GM21576 (cell line): ENCODE data around the gene OR51L1.
"Not testable (repeated sequence)": the region's sequence is repeated elsewhere in the genome, so short reads cannot be mapped to it uniquely, and the experiment has no call there.

Source experiments
- ATAC-seq: cut with Tn5 transposase; IDR thresholded peaks from one replicate; pipeline ENCODE4 v1.9.1; 2021; ENCODE audit warnings: mild to moderate bottlenecking, moderate library complexity; ENCODE audit not compliant: unreplicated experiment

Gene OR51L1, protein sequence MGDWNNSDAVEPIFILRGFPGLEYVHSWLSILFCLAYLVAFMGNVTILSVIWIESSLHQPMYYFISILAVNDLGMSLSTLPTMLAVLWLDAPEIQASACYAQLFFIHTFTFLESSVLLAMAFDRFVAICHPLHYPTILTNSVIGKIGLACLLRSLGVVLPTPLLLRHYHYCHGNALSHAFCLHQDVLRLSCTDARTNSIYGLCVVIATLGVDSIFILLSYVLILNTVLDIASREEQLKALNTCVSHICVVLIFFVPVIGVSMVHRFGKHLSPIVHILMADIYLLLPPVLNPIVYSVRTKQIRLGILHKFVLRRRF

DNA sequence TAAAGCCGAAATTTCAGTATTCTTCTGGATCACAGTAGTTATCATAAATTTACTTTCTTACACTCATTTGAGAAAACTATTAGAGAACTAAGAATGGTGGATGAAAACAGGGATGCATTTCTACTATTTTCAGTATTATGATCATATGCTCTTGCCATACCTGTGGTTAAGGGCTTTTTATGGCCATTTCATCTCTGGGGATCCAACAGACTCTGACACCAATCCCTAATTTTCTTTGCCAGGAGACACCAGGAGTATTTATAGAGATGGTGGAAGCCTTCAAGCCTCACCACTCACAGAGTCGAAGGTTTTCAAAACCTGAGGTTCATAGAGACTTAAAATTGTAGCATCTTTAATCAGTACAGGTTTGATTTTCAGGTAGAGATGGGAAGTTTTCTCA, at the start of gene OR51L1:
Gene OR51L1 (plus strand): TSS at position 301 of the 400 bp plus-strand sequence. CDS start 4,132 bp downstream, outside the sequence.
- no peak for ATAC-seq

DNA sequence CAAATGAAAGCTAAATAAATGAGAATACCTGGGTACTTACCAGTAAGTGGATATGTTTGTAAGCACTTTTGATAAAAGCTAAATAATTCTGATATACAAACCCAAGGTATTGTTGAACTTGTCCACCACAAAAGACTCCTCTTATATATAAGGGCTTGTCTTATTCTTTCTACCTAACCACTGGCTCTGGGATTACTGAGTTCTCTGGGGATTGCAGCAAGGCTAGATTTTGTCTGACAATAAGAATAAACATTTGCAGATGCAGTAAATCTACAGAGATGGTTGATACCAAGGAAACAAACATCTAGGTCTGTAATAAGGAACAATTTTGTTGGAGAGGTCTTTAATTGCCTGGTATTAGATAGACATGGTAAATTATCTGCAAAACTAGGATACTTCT, 47.1 kb upstream of the OR51L1 start, which contains the start of gene OR51A4:
Gene OR51A4 (minus strand): TSS at position 101 of the 400 bp plus-strand sequence. CDS start 505 bp downstream, outside the sequence.
- no peak for ATAC-seq

DNA sequence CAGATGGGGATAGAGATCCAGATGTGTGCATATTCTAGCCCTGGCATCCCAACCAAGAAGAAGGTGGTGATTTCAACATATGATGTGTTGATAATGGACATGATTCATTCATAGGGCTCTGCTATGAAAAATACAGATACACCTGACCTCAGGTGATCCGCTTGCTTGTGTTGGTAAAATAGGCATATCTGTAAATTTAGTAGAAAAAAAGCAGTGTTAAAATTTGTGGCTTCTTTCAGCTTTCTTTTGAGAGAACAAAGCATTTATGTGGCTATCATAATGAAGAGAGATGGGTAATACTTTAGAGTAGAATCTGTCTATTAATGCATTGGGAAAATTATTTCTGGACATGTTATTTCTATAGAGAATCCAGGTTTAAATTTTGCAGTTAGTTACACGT, 39.0 kb upstream of the OR51L1 start, which contains the start of gene OR51A2:
Gene OR51A2 (minus strand): TSS at position 101 of the 400 bp plus-strand sequence. CDS start 0 bp downstream, at position 101.
- ATAC-seq, result not testable (repeated sequence)

DNA sequence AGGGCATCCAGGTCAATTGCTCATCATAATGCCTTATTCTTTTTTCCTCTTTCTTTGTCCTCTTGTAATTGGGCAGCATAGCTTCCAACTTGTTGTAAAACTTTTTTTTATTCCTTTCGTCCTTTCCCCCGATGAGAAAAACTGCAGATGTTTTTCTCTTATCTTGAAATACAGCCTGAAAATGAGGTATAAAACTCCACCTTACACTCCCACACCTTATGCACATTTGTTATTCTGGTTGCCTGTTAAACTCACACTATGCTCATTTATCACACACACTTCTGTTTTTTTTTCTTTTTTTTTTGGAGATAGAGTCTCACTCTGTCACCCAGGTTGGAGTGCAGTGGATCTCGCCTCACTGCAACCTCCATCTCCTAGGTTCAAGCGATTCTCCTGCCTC, 37.3 kb upstream of the OR51L1 start:
- ATAC-seq, result no peak

DNA sequence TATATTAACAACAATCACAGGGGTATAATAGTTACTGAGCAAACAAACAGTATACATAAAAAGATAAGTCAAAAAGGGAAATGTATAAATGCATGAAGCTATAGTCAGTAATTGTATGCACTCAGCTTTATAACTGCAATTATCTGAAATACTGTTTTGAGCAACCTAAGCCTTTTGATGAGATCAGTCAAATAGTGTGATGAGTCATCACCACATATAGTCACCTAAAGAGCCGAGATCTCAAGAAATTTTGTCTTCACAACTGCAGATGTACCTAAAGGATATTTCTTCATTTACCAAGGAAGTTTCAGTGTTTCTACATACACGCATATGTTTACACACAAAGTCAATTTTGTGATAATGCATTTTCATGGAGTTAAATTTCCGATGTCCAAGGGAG, 33.8 kb upstream of the OR51L1 start:
- no peak for ATAC-seq

DNA sequence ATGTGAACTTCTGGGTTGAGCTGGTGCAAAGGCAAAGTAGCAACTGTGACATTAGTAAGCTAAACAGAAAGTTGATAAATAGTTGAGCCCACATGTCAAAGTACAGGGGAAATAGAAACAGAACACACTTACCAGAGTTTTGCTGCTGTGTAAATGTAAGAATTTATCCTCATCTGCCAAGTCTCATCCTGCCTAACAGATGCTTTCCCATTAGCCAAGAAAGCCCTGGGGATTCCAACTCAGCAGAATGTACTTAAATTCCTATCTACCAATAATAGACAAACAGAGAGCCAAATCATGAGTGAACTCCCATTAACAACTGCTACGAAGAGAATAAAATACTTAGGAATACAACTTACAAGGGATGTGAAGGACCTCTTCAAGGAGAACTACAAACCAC, 31.8 kb upstream of the OR51L1 start:
- no peak for ATAC-seq

DNA sequence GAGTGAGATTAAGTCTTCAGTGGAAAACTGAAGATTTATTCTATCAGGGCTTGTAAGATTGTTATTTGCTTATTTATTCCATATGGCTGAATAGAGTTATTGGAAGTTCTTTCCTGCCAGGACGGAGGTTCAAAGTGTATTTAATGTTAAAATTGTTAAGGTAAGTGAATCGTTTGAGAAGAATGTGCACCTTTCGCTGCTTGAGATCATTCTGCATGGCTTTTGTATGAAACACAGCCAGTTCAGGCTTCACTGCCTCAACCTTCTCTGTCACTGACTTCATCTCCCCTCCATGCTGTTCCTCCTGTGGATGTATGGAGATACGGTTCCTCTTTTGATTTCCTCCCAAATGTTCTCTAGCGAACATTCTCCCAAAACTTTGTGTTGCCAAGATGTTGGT, 19.2 kb upstream of the OR51L1 start:
- no peak for ATAC-seq

DNA sequence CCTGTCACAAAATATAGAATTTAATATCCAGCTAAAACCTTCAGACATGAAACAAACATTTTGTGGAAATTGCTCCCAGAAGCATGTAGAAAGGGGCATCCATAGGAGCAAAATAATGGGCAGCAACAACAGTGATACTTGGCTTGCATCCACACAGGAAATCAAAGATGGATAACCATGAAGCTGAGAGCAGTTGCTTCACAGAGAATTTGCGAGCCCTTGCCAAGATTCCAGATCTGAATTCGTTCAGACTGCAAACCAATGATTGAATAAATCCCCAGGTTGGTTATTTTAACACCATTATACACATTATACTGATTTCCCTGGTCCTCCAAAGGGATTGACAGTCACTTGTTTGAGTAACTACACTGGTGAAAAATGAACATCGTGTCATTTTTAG, 15.6 kb upstream of the OR51L1 start:
- no peak for ATAC-seq

DNA sequence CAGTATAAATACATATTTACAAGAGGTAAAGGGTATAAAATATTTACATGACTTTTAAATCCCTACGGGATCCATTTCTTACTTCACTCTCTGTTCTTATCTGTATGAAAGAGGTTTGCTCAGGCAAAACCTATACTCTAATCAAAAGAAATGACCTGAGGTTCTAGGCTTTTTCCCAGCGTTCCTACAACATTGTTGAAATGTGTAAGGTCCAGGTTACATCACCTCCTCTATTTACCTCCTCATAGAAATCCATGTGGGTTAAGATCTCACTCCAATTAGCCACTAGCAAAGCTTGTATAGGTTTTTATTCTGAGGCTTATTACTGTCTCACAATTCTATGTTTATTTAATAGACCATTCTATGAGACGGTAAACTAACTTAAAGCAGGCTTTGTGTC, 12.0 kb upstream of the OR51L1 start:
- no peak for ATAC-seq

DNA sequence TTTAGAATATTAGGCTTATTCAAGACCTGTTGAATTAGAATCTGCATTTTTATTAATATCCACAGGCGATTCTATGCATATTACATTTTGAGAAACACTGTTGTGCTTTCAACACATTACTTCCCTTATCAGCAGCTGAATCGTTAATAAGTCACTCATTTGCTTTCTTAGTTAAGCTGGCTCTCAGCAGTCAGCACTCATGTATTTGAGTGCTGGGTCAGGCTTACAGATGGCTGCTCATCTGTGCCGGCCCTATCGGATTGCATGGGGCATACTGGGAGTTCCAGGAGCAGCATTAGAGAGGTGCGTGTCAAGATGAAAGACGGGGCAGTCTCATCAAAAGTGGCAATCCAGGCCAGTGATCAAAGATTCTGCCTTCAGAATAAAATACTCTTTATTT, 10.8 kb upstream of the OR51L1 start:
- ATAC-seq, result no peak

DNA sequence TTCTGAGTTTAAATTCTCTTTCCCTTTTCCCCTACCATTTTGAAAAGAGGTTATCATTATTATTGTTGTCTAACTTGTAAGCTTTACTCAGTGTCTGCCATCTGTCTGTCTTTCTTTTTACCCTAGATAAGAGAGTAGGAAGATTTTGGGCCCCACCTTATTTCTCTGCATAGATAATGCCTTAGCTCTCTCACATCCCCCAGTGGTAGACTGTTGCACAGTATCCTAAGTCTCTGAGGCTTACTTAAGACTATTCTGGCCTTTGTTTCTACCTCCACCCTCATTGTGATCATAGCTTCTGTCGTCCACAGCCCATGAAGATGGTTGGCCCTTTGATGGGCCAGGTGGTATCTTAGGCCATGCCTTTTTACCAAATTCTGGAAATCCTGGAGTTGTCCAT, 3.6 kb upstream of the OR51L1 start:
- no peak for ATAC-seq

DNA sequence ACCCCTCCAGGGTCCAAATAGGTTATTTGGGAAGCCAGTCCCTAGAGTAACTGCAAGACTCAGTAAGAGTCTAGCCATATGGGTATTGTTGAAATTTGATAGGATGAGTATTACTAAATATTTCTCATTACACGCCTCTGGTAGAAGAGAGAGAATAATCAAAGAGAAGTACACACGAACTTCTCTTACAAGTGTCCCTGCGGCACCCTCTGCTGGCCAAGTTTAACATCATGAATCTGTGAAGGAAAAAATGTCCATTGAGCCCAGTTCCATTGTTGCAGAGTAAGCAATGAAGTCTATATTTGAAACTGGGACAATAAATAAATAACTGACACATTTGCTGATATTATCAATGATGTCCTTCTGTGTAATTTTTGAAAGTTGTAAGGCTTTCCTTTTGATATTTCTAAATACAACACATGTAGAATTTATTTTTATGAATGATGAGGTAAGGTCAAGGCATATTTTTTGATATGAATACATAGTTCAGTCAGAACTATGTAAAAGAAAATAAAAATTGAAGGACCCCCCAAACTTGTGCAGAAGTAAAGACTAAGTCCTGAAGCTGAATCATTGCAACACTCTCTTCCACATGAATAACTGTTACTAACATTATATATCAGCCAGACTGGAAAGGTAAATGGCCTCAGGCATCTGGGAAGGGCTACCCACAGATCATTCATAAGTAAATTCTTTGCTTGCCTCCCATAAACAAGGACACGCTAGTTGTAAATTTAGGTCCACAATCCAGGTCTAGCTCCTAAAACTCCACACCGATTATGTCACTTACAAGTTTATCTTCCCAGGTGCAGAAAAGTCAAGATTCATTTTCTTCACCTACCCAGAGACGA, 10.0 kb downstream of the OR51L1 start:
- no peak for ATAC-seq

DNA sequence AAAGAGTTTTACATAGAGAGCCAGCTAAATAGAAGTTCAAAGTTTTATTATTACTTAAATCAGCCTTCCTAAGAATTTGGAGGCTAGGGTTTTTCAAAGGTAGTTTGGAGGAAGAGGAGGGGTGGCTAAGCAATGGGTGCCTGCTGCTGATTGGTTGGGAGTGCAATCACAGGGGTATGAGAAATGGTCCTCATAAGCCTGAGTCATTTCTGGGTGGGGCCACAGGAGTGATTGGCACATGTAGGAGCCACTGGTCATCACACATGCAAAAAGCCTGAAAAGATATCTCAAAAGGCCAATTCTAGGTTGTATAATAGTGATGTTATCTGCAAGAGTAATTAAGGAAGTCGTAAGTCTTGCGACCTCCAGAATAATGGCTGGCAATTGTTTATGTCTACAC, 12.9 kb downstream of the OR51L1 start:
- no peak for ATAC-seq

DNA sequence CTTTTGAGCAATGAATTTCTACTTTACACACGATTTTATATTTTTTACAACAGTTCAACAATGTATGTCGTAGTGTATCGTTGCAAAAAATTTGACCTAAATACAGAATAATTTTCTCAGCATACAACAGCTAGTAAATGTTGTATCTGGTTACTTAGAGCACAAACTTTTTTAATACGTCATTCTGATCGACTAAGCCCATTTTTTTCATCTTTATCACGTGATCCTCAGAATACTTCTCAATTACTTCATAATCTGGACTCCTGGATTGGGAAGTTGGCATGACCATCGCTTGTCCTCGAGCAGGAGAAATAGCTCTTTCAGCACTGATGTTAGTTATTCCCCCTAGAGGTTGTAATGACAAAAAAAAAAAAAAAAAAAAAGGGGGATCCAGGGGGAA, 16.6 kb downstream of the OR51L1 start:
- ATAC-seq, result no peak

DNA sequence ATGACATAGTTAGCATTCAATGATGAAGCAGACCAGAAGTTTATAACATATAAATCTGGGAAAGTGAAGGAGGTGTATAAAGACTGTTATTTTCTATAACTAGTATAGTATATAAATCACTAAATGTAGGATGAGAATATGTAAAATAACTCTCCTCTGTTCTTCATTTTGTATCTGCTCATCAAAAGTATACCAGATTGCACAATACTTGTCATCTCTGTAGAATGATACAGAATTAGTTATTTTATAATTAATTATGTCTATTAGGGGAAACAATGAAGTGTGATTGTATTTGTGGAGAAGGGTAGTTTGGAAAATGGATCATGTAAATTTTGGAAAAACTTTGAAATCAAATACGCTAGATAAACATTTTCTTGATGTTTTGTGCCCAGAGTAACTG, 18.4 kb downstream of the OR51L1 start:
- ATAC-seq, result no peak

DNA sequence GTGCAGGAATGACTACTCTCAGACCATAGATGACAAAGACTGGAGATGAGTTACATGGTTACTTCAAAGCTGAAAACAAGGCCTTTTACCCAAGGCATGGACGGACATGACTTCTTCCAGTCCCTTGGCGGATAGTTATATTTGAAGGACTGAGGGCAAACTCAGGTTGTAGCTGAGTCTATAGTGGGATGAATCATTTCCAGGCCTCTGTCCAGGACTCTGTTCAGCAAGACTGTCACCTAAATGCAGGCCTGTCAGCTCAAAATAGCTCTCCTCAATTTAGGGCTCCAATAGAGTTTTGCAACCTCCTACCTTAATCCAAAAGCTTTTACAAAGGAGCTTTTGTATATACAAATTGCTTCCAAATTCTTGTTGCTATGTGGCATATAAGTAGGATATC, 27.3 kb downstream of the OR51L1 start:
- ATAC-seq, result no peak

DNA sequence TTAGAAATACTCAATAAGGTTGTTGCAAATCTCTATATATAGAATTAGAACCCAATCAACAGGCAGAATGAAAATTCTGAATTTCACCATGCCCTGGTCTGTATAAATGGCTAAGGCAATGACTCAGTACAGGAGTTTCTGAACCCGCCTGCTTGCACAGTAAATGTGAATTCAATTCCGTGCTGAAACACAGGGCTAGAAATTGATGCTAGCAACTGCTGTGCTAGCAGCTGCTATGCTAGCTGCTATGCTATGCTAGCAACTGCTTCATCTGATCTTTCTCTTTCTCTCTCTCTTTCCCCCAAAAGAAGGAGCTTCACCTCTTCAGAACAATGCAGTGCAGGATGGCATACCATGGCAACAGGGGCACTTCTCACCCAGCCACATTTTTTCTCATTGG, 42.0 kb downstream of the OR51L1 start:
- ATAC-seq, result no peak

DNA sequence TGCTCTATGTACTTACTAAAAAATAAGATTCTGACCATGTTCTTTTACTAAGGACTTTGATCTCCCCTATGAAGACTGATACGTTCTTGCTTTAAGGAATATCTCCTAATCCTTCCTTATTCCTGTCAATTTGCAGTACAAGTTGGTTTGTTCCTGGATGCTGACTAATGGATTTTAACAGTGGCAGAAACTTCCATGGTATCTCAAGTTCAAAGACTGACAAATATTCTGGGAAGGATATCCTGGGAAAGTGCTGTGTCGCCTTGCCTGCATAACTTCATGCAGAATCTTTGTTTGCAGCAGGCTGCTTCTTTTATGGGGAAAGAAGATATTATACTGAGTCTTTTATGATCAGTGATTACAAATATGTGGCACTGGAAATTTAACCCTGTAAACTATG, 43.3 kb downstream of the OR51L1 start:
- no peak for ATAC-seq

DNA sequence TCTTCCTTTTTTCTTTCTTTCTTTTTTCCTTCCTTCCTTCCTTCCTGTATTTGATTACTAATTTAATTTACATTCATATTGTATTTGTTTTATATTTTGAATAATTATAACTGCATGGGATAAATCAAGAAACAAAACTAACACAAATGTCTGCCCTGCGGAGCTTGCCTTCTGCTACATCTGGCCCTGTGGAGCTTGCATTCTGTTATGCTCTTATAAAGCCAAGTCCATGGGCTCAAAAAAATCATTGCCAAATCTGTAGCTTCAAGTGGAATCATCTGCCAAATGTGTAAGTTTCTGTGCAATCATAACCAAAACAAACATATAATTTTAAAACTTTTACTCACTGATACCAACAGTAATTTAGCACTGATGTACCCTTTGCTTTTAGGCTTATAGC, 43.7 kb downstream of the OR51L1 start:
- no peak for ATAC-seq

DNA sequence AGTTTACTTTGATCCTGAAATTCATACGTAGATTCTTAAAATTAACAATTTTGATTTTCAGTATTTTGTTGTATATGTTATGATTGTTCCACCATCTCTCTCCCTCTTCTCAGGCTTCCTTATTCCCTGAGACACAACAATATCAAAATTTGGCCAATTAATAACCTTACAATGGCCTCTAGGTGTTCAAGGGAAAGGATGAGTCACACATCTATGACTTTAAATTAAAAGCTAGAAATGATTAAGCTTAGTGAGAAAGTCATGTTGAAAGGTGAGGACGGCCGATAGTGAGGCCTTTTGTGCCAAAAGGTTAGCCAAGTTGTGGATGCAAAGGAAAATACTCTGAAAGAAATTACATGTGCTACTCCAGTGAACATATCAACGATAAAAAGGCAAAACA, 46.2 kb downstream of the OR51L1 start:
- ATAC-seq, result no peak

DNA sequence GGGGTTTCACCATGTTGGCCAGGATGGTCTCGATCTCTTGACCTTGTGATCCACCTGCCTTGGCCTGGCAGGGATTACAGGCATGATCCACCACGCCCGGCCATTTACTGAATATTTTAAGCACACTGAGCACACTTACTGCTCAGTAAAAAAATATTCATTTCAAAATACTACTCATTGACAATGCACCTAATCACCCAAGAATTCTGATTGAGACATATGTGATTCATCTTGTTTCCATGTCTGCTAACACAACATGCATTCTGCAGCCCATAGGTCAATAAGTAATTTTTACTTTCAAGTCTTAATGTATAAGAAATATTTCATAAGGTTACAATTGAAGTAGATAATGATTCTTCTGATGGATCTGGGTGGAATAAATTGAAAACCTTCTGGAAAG, 47.4 kb downstream of the OR51L1 start:
- ATAC-seq, result no peak

DNA sequence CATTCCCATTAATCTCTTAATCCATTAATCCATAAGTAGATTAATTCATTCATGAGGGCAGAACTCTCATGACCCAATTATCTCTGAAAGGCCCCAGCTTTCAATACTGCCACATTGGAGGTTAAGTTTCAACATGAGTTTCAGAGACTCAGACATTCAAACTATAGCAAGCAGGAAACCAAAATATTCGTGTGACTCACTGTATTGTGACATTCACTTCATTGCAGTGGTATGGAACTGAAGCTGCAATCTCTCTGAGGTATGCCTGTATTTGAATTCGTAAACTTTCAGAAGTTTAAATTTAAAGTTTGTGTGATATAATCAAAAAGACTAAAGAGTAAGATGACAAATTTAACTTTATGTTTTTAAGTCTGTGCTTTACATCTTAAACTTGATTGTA, 48.7 kb downstream of the OR51L1 start:
- no peak for ATAC-seq
